Glomerular visceral epithelial cell (primary cell): Measurements from ENCODE around the gene TKFC.

Source experiments
- DNase-seq: peaks from one replicate; pipeline ENCODE4 v3.0.0-alpha.2; 2016; ENCODE audit errors: extremely low spot score

Gene TKFC

DNA sequence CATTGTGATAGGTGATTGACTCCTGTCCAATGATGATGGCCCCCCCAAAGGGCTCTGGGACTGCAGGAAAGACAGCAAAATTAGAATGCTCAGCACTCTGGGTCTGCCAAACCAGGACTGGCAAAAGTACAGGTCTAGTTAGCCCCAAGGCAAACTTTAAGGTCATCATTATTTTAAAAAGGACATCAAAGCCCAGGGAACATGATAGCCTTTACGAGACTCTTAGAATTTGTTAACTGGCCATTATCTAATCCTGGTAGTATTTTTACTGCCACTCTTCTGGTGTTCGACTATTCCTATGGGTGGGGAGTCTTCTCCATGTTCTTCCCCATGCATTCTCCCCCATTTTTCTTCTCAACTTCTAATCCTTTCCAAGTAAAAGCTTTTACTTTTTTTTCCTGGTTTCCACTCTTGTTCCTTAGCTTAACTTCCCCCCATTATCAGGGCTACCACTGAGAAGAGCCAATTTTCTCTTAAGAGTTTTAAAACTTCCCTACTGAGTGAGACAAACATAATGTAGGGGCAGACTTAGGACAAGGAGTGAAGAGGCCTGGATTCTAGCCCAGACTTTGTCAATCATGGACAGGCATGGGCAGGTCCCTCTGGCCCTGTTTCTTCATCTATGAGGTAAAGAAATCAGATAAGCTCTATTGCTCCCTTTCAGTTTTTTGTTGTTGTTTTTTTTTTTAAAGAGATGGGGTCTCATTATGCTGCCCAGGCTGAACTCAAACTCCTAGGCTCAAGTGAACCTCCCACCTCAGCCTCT is 7.2 kb upstream of the TKFC start:
- DNase-seq, result no peak

GRCh38 chr11:61327669-61328071 is 5.4 kb upstream of the TKFC start:
- no peak for DNase-seq

- DNase-seq, result no peak
Observed at GRCh38 chr11:61328351-61328750, 4.7 kb upstream of the TKFC start.

GRCh38 chr11:61329871-61330270 is 3.2 kb upstream of the TKFC start:
- DNase-seq, result no peak

DNA sequence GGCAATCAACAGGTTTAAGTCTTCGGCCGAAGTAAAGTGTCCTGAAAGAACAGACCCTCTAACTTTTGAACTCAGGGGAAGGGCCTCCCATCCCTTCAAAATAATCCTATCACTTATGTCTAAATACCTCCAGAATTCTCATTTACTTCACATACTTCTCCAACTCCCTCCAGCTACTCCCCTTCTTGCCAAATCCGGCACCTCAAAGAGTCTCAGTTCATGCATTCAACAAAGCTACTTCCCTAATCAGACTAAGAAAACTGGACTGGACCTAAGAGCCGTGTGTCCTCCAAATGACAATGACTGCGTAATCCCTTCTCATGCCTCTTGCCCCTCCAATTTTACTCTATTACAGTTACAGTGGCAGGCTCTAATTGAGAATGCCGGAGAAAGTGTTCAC is 1.4 kb upstream of the TKFC start:
- no peak for DNase-seq

DNA sequence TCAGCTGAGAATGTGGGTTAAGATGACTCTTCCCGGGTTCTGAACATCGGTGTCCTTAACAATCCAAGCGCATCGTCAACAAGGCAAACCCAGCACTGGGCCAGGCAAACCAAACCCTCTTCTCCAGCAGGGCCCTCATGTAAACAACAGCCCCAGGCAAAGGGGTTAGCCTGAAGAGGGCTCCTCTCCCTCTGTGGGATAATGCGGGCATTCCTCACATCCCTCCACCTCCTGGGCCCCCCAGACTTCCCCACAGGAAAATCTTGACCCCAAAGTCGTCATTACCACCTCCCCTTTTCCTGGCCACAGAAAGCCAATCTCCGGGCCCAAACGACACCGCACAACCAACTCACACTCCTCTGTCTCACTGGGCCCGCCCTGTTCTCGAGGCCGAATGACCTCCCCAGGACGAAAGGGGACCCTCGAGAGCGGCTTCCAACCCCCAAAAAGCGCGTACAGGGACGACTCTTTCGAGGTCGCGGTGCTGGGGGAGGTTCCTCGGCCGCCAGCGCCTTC is 689 bp upstream of the TKFC start:
- DNase-seq, result peak; percentile 13

DNA sequence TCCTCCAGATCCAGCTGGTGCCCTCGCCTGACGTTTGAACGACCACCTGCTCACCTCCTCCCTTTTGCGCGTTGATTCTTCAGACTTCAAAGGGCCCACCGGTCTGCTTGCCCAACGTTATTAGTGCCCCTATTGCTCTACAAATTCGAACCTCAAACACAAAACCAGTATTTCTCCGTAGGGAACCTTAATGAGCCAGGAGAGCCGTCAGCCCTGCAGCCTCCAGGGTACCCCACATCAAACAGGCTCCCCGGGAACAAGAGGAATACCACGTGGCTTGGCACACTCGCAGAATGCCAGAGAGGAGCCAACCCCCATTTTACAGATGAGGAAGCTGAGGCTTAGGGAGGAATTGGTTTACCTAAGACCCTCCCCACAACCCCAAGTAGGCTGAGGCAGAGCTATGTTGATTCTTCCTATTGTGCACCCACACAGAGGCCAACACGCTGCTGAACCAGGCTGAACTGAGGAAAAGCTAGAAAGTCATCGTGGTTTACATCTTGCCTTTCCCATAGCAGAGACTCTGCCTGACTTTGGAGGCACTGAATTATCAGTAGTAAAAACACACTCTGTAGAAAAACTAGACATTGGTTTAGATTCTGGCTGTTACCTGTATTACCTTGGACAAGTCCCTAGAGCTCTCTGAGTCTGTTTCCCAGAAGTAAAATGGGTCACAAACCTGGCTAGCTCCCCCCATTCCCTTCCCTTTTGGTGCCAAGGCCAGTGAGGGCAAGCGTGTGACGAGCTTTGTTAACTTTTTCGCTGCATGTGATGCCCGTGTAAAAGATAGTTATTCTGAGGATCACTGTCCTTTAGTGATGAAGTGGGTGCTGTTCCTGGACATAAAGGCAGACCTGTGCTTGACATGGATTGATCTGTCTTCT is 764 bp downstream of the TKFC start:
- DNase-seq, result no peak

DNA sequence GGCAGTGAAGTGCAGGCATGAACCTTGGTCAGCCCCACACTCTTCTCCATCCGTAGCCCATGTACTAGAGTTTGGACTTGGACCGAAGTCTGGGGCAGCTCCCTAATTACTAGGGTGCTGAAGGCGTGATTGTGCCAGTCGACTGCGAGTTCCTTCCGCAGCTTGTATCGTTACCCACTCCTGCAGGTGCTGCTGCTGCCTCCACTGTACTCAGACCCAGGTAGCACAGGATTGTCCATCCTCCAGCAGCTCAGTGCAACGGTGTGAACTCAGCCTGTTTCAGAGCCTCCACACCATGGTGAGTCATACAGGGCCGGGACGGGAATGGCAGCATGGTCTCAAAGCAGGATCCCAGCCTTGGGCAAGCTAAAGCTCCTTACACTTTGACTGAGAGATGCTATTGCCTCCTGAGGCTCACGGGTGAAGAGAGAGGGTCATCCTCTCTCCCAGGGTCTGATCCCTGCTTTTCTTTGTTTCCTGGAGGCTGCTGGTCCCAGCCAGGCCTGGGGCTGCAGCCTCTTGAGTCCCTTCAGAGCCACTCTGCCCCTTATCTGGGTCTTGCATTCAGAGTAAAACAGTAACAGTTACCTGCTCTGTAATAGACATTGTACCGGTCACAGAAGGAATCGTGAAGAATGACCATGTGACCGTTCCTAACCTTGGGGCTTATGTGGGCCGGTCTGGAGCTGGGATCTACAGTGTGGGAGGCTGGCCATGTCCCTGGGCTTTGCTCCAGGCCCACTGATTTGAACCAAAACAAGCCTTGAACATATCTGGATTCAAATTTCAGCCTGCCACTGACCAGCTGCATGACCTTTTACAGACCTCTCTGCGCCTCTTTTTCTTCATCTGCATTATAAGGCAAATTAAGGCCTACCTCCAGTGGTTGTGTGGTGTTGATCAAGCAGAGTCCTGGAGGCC is 1.7 kb downstream of the TKFC start:
- peak; percentile 36 for DNase-seq

GRCh38 chr11:61335355-61335710 is 2.3 kb downstream of the TKFC start:
- no peak for DNase-seq

DNA sequence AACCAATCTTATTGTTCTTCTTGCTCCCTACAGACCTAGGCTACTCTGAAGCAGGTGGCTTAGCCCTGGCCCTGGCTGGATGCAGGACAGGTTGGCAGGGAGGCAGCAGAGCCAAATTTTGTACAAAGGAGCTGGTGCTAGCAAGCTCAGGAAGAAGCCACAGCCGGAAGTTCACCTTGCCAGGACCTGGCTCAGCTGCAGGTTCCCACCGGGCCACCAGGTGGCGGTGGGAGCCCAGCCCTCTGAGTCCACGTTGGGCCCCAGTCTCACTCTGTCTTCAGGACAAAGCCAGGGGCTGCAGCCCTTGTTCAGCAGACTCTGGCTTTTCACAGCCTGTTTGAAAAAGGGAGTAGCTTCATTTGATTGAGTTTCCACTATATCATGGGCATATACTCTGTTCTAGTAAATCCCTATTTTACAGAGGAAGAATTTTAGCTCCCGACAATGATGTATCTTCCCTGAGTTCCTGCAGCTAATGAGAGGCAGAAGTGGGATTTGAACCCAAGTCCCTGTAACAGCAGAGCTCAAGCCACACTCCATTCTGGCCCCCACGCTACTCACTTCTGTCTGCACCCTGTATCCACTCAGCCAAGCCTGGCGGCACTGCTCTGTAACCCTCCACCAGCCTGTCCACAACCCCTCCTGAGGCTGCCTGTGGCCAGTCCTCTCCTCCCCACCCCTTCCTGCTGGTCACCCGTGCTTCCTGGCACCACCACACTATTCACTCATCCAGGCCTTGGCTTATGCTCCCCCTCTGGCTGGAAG is 3.3 kb downstream of the TKFC start:
- DNase-seq, result peak; percentile 80

GRCh38 chr11:61337706-61338470 is 4.9 kb downstream of the TKFC start:
- DNase-seq, result no peak

DNA sequence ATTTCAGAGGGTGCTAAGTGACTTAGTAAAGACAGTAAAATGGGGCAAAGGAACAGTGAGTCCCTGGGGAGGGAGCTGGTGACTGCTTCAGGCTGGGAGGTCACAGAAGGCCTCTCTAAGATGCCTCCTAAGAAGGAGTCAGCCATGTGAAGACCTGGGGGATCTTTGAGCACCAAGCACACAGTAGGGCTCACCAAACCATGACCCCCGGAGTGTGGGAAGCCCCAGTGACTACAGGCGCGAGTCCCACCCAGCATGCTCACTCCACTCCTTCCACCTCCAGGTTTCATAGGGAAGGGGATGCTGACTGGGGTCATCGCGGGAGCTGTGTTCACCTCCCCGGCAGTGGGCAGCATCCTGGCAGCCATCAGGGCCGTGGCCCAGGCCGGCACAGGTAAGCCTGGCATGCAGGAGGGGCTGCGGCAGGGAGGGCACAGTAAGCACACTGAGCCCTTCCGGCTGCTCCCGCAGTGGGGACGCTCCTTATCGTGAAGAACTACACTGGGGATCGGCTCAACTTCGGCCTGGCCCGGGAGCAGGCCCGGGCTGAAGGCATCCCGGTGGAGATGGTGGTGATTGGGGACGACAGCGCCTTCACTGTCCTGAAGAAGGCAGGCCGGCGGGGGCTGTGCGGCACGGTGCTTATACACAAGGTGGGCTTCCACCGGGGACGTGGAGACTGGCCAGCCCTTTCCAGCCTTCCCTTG is 5.9 kb downstream of the TKFC start:
- DNase-seq, result no peak

DNA sequence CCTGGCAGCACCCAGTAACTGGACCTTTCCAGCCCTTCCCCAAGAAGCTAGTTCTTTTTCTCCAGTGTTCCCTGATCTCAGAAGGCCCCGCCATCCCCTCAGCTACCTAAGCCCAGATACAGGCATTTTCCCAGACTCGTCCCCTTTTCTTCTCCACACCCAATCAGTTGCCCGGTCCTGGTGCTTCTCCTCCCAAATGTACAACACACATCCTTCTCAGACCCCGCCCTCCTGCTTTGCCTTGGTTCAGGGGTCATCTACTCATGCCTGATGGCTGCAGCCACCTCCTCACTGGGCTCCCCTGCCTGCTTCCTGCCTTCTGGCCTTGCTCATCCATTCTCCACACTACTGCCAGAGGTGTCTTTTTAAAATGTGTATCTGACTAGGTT is 6.5 kb downstream of the TKFC start:
- DNase-seq, result no peak

GRCh38 chr11:61340979-61341378 is 8.0 kb downstream of the TKFC start:
- no peak for DNase-seq

DNA sequence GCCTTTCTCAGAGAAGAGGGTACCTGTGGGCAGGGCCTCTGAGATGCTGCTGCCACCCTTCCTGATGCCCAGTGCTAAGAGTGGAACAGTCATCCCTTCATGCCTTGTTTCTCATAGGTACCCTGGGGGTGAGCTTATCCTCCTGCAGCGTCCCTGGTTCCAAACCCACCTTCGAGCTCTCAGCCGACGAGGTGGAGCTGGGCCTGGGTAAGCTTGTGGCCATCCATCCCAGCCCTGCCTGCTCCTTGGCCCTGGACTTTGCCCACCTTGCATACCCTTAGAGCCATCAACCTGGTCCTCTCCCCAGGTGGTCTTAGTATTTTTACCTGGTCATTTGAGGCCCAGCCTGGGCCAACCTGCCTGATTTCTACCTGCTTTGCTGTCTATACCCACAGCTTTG is 8.7 kb downstream of the TKFC start:
- no peak for DNase-seq

GRCh38 chr11:61342207-61342803 is 9.3 kb downstream of the TKFC start:
- DNase-seq, result no peak

DNA sequence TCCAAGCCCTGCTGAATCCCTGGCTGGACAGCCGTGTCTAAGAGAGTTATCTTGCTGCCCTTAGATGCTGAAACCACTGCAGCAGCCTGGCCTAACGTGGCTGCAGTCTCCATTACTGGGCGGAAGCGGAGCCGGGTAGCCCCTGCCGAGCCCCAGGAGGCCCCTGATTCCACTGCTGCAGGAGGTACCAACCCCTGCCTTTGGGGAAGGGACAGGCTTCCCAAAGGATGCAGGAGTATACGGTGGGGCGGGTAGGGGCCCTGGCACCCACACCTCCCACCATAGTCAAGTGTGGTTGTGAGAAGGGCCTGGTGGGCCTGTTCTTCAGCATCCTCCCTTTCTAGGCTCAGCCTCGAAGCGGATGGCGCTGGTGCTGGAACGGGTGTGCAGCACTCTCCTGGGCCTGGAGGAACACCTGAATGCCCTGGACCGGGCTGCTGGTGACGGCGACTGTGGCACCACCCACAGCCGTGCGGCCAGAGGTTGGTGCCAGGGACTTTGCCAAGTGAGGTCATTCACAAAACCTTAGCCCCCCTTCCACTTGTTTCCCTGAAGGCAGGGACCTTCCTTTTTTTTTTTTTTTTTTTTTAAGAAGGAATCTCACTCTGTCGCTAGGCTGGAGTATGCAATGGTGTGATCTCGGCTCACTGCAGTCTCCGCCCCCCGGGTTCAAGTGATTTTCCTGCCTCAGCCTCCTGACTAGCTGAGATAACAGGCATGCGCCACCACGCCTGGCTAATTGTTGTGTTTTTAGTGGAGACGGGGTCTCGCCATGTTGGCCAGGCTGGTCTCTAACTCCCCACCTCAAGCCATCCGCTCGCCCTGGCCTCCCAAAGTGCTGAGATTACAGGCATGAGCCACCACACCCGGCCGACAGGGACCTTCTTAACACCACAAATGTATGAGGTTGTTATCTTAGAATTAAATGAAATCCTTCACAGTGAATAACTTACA is 11.0 kb downstream of the TKFC start:
- no peak for DNase-seq

DNA sequence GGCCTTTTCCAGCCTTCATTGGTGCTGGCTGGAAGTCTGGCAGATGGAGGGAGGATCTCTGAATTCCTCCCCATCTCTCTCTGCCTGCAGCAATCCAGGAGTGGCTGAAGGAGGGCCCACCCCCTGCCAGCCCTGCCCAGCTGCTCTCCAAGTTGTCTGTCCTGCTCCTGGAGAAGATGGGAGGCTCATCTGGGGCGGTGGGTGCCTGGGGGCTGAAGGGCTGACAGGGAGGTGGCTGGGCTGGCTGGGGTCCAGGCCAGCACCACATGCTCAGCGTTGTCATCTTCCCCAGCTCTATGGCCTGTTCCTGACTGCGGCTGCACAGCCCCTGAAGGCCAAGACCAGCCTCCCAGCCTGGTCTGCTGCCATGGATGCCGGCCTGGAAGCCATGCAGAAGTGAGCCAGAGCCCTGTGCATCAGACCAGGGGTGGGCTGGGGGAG is 12.2 kb downstream of the TKFC start:
- no peak for DNase-seq
